Stimulated activated CD4-positive, alpha-beta T cell treated with anti-CD3 and anti-CD28 coated beads, Interleukin-4, amount 100 ng/mL, for 24 hours (primary cell): ENCODE data around the gene RSPO3.
"Not testable (repeated sequence)": the region's sequence is repeated elsewhere in the genome, so short reads cannot be mapped to it uniquely, and the experiment has no call there.

Source experiments
- DNase-seq: peaks from one replicate; pipeline ENCODE4 v3.0.0-alpha.2; 2020

RSPO3 gene

DNA sequence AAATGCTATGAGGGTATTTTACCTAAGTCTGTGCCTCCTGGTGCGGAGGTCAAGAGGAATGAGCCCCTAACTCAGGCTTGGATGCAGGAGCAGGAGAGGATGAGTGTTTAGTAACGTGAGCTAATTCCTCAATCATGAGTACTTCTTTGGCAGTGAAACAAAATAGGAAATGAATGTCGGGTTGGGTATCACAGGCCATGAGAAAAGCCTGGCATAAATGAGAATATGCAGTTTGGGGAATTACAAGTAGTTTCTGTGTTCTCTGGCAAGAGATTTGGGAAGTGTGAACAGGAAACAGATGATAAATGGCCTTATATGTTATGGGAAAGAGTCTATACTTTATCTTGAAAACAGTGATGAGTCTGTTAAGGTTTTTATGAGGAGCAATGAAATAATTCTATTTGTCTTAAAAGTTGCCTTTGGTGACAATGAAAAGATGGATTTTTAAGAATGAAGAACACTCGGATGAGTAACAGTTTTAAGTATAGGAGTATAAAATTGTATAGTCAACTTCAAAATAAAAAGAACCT is 89.2 kb downstream of the RSPO3 start:
- no peak for DNase-seq

DNA sequence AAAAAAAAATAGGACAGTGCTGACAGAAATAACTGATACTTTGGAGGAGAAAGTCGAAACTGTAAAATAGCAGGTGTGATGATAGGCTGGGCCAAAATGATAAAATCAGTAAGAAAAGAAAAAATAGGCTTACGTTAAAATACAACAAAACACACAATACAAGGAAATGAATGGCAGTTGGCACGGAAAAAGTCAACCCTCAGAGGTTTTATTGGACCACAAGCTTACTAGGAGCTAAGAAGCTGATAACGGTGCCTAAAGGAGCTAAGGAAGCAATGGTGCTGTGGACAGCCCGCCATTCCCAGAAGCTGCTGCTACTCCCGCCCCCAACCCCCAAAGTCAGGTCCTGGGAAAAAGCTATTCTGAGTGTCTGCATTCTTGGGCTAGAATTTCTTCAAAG is 92.3 kb downstream of the RSPO3 start:
- no peak for DNase-seq

DNA sequence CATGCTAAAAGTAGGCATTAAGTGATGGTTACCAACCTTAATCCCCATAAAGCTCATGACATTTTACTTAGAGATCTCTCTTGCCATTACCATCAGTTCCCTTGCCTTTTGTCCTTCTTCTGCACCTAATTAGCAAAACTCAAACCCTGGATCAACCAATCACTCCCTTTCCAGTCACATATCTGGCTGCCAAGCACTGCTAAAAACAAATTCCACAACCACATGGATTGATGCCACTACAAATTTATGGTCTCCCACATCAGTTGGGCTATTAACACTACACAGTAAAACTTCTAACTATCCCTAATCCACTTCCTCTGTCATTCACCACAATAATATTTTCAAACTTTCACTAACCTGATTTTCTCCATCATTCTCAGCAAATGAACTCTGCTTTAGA is 93.9 kb downstream of the RSPO3 start:
- DNase-seq = no peak

- not testable (repeated sequence) for DNase-seq
Measured at GRCh38 chr6:127214032-127214431, 95.6 kb downstream of the RSPO3 start.

DNA sequence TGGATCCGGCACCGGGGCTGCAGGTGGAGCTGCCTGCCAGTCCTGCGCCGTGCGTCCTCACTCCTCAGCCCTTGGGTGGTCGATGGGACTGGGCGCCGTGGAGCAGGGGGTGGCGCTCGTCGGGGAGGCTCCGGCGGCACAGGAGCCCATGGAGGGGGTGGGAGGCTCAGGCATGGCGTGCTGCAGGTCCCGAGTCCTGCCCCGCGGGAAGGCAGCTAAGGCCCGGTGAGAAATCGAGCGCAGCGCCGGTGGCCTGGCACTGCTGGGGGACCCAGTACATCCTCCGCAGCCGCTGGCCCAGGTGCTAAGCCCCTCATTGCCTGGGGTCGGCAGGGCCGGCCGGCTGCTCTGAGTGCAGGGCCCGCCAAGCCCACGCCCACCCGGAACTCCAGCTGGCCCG is 96.1 kb downstream of the RSPO3 start:
- DNase-seq = not testable (repeated sequence)

DNA sequence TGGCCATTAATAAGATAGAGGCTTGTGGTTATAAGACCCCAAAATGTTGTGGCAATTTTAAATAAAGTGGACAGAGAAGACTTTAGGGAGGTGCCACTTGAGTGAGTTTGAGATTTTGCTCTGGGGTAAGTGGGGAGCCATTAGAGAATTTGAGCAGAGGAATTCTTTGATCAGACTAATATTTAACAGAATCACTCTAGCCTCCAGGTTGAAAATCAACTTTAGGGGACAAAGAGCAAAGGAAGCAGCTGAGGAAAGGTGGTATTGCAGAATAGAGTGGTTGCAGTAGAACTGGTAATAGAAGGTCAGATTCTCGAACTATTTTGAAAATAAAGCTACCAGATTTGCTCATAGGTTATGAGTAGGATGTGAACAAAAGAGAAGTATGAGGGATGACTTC is 97.5 kb downstream of the RSPO3 start:
- DNase-seq = no peak

GRCh38 chr6:127216810-127217789 is 98.6 kb downstream of the RSPO3 start:
- no peak for DNase-seq

DNA sequence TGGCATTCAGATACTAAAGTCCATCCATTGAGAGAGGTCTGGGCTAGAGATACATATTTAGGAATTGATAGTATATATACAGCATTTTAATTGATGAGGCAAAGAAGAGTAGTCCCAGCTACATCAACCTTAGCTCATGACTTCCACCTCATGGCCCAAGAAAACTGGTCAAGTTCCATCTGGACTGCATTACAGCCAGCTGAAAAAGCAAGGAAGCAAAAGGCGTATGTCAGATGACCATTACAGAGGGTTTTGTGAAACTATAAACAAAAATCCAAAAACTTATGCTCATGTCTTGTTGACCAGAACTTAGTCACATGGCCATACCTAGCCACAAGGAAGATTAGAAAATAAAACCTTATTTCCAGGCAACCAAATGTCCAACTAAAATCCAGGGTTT is 101.4 kb downstream of the RSPO3 start:
- no peak for DNase-seq

- DNase-seq = no peak
Measured at GRCh38 chr6:127221201-127221600, 102.7 kb downstream of the RSPO3 start.

DNA sequence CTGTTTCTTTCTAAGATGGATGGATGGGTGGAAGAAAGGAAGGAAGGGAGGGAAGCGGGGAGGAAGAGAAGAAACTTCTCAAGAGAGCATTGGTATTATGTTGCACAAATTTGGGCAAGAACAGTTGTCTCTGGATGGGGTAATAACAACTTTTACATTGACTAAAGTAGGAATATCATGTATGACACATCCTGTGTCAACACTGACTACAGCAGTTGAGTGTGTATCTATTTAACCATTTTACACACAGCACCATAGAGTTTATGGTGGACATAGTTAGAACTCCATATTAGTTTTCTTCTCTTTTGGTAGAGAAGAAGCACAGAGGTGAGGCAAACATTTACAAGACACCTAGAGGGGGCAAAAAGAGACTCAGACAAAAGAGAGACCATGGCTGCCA is 103.9 kb downstream of the RSPO3 start:
- no peak for DNase-seq

GRCh38 chr6:127225497-127225896 is 107.0 kb downstream of the RSPO3 start:
- no peak for DNase-seq

GRCh38 chr6:127233819-127234218 is 115.3 kb downstream of the RSPO3 start:
- not testable (repeated sequence) for DNase-seq

DNA sequence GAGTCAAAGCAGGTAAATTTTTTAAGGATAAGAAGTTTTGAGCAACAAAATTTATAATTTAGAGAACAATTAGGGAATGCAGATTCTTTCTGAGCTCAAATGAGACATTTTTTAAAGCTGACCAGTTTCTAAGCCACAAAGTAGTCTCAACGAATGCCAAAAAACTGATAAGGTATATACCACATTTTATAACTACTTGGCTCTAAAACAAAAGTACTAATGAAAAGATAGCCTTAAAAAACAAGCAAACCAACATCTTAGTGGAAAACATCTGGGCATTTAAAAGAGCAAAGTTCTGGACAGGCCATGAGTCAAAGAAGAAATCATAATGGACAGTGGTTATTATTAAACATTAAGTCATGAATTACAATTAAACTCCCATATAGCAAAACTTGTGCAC is 125.0 kb downstream of the RSPO3 start:
- DNase-seq = no peak
